ENCODE results near the gene LMX1B.

Gene LMX1B

GRCh38 chr9:126604059-126605055 is 9.4 kb upstream of the LMX1B start:
- no peak for DNase-seq (ENCODE audit: low read depth in 2 of 2)

- no peak for DNase-seq (ENCODE audit: low read depth in 2 of 2)
Observed at GRCh38 chr9:126605792-126606482, 7.8 kb upstream of the LMX1B start.

- no peak for DNase-seq (ENCODE audit: low read depth in 2 of 2)
Observed at GRCh38 chr9:126606483-126606870, 7.3 kb upstream of the LMX1B start.

GRCh38 chr9:126607086-126607485 is 6.6 kb upstream of the LMX1B start:
- no peak for DNase-seq (ENCODE audit: low read depth in 2 of 2)

GRCh38 chr9:126607731-126608130 is 6.0 kb upstream of the LMX1B start:
- no peak for DNase-seq (ENCODE audit: low read depth in 2 of 2)

- no peak for DNase-seq (ENCODE audit: low read depth in 2 of 2)
Observed at GRCh38 chr9:126608551-126608950, 5.2 kb upstream of the LMX1B start.

- no peak for DNase-seq (ENCODE audit: low read depth in 2 of 2)
Observed at GRCh38 chr9:126609191-126609590, 4.5 kb upstream of the LMX1B start.

- DNase-seq (ENCODE audit: low read depth in 2 of 2): no peak
Observed at GRCh38 chr9:126609711-126610388, 3.9 kb upstream of the LMX1B start.

GRCh38 chr9:126611193-126611591 is 2.5 kb upstream of the LMX1B start:
- no peak for DNase-seq (ENCODE audit: low read depth in 2 of 2)

- peak; percentile 67 to 72 for DNase-seq (ENCODE audit: low read depth in 2 of 2)
Observed at GRCh38 chr9:126611592-126612325, 2.0 kb upstream of the LMX1B start.

GRCh38 chr9:126612326-126612812 is 1.4 kb upstream of the LMX1B start:
- DNase-seq (ENCODE audit: low read depth in 2 of 2): no peak

- no peak for DNase-seq (ENCODE audit: low read depth in 2 of 2)
Observed at GRCh38 chr9:126612813-126613641, 701 bp upstream of the LMX1B start.

GRCh38 chr9:126614088-126614454 is 343 bp downstream of the LMX1B start:
- DNase-seq (ENCODE audit: low read depth in 2 of 2): no peak

- no peak for DNase-seq (ENCODE audit: low read depth in 2 of 2)
Observed at GRCh38 chr9:126614455-126615244, 922 bp downstream of the LMX1B start.

- no peak for DNase-seq (ENCODE audit: low read depth in 2 of 2)
Observed at GRCh38 chr9:126615245-126615790, 1.6 kb downstream of the LMX1B start.

GRCh38 chr9:126615791-126616447 is 2.2 kb downstream of the LMX1B start:
- DNase-seq (ENCODE audit: low read depth in 2 of 2): no peak

- no peak for DNase-seq (ENCODE audit: low read depth in 2 of 2)
Observed at GRCh38 chr9:126616521-126616976, 2.8 kb downstream of the LMX1B start.

- DNase-seq (ENCODE audit: low read depth in 2 of 2): no peak
Observed at GRCh38 chr9:126617003-126617822, 3.5 kb downstream of the LMX1B start.
